ENCODE measurements around the gene STAM.

STAM gene

GRCh38 chr10:17689137-17689536 lies 45.2 kb downstream of the STAM start:
- Histone ChIP-seq H3K27ac (ENCODE audit: extremely low read depth, low read depth, low read length) (no peak overlapping the region), H3K9me3 (ENCODE audit: control insufficient read depth, insufficient read depth, low read depth, low read length) (no peaks in the 10 kb centered on the region), H3K36me3 (ENCODE audit: control insufficient read depth in 2 of 2, insufficient read depth in 1 of 2, low read length in 2 of 2) (peaks cover 3 to 6% of the 10 kb centered on the region in 2 experiments; a peak in 2 of 3 replicates), H3K4me3 (ENCODE audit: low read depth, low read length) (no peak overlapping the region), H3K4me1 (ENCODE audit: control insufficient read depth, insufficient read depth, low read length) (no peaks in the 10 kb centered on the region)
- CTCF ChIA-PET, result interaction anchor here (0.5 kb wide), 1 partner anchor 526 kb away, joined by 3 read pairs; no protein-coding TSS in a partner anchor
- no peak for TF ChIP-seq ZNF791 (tag by site-specific recombination; IDR thresholded peaks at IDR 0.05)
- TF ChIP-seq ZNF214 (tag by site-specific recombination; IDR thresholded peaks at IDR 0.05; ENCODE audit: borderline replicate concordance), result no peak
- TF ChIP-seq TRIM28 (IDR thresholded peaks at IDR 0.05; ENCODE audit: borderline replicate concordance, low read length), result no peak
- no peak for TF ChIP-seq ZNF169 (tag by site-specific recombination; IDR thresholded peaks at IDR 0.05)
- no peak for TF ChIP-seq SCRT2 (tag by site-specific recombination; IDR thresholded peaks at IDR 0.05)
- no peak for TF ChIP-seq ZNF280D (tag by site-specific recombination; IDR thresholded peaks at IDR 0.05)
- no peak for TF ChIP-seq ZNF510 (tag by site-specific recombination; IDR thresholded peaks at IDR 0.05; ENCODE audit: insufficient replicate concordance)
- TF ChIP-seq ZSCAN16 (tag by site-specific recombination; IDR thresholded peaks at IDR 0.05), result no peak
- TF ChIP-seq SP3 (tag by site-specific recombination; IDR thresholded peaks at IDR 0.05), result no peak
- TF ChIP-seq SETDB1 (IDR thresholded peaks at IDR 0.05; ENCODE audit: insufficient read length, low read length), result no peak
- TF ChIP-seq PRDM2 (tag by site-specific recombination; IDR thresholded peaks at IDR 0.05; ENCODE audit: borderline replicate concordance), result no peak
- TF ChIP-seq ZNF658 (tag by site-specific recombination; IDR thresholded peaks at IDR 0.05), result no peak
- no peak for TF ChIP-seq KLF1 (tag by site-specific recombination; IDR thresholded peaks at IDR 0.05)
- no peak for TF ChIP-seq INSM2 (tag by site-specific recombination; IDR thresholded peaks at IDR 0.05)
- no peak for TF ChIP-seq KLF7 (tag by site-specific recombination; IDR thresholded peaks at IDR 0.05; ENCODE audit: borderline replicate concordance)
- TF ChIP-seq BCL11B (tag by site-specific recombination; IDR thresholded peaks at IDR 0.05; ENCODE audit: low read depth), result no peak
- TF ChIP-seq, protein P1, sequence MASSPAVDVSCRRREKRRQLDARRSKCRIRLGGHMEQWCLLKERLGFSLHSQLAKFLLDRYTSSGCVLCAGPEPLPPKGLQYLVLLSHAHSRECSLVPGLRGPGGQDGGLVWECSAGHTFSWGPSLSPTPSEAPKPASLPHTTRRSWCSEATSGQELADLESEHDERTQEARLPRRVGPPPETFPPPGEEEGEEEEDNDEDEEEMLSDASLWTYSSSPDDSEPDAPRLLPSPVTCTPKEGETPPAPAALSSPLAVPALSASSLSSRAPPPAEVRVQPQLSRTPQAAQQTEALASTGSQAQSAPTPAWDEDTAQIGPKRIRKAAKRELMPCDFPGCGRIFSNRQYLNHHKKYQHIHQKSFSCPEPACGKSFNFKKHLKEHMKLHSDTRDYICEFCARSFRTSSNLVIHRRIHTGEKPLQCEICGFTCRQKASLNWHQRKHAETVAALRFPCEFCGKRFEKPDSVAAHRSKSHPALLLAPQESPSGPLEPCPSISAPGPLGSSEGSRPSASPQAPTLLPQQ (tag by site-specific recombination; IDR thresholded peaks at IDR 0.05), result no peak
- no peak for TF ChIP-seq ZFP69B (tag by site-specific recombination; IDR thresholded peaks at IDR 0.05)
- no peak for TF ChIP-seq ZNF610 (tag by site-specific recombination; IDR thresholded peaks at IDR 0.05; ENCODE audit: borderline replicate concordance)
- TF ChIP-seq ZBTB48 (tag by site-specific recombination; IDR thresholded peaks at IDR 0.05), result no peak
- POLR2A ChIA-PET, result no interaction called here
